NCI-H510A (cell line): ENCODE measurements around the gene SLC25A29.
A peak's percentile ranks its signal among the peaks of the same experiment; 100 is the strongest.
"Not testable (repeated sequence)": the region's sequence is repeated elsewhere in the genome, so short reads cannot be mapped to it uniquely, and the experiment has no call there.

ENCODE experiments used
- DNase-seq: peaks from one replicate; lab custom pipeline; 2025; lab: John Stamatoyannopoulos, UW

The SLC25A29 gene

GRCh38 chr14:100312110-100312876, 6.0 kb upstream of the SLC25A29 start:
- not testable (repeated sequence) for DNase-seq

- DNase-seq: no peak
Observed at GRCh38 chr14:100309028-100309737, 2.9 kb upstream of the SLC25A29 start.

- DNase-seq: not testable (repeated sequence)
Observed at GRCh38 chr14:100308427-100308792, 2.2 kb upstream of the SLC25A29 start.

- DNase-seq: no peak
Observed at GRCh38 chr14:100307766-100308426, 1.7 kb upstream of the SLC25A29 start.

- no peak for DNase-seq
Observed at GRCh38 chr14:100306998-100307765, 938 bp upstream of the SLC25A29 start.

GRCh38 chr14:100305324-100306100, 732 bp downstream of the SLC25A29 start:
- no peak for DNase-seq

GRCh38 chr14:100304825-100305323, 1.4 kb downstream of the SLC25A29 start:
- peak; percentile 42 for DNase-seq

GRCh38 chr14:100303925-100304324, 2.3 kb downstream of the SLC25A29 start:
- DNase-seq: no peak

GRCh38 chr14:100303179-100303578, 3.1 kb downstream of the SLC25A29 start:
- DNase-seq: no peak

GRCh38 chr14:100302616-100303015, 3.6 kb downstream of the SLC25A29 start:
- DNase-seq: no peak

GRCh38 chr14:100299238-100299560, 7.0 kb downstream of the SLC25A29 start:
- DNase-seq: no peak

GRCh38 chr14:100298551-100299237, 7.5 kb downstream of the SLC25A29 start:
- DNase-seq: no peak

- no peak for DNase-seq
Observed at GRCh38 chr14:100297320-100298300, 8.6 kb downstream of the SLC25A29 start.

GRCh38 chr14:100296729-100297128, 9.5 kb downstream of the SLC25A29 start:
- DNase-seq: not testable (repeated sequence)

- DNase-seq: no peak
Observed at GRCh38 chr14:100296106-100296651, 10.1 kb downstream of the SLC25A29 start.

- no peak for DNase-seq
Observed at GRCh38 chr14:100295376-100296105, 10.7 kb downstream of the SLC25A29 start.

- no peak for DNase-seq
Observed at GRCh38 chr14:100294963-100295330, 11.3 kb downstream of the SLC25A29 start.

- DNase-seq: no peak
Observed at GRCh38 chr14:100294213-100294962, 11.9 kb downstream of the SLC25A29 start.
